ENCODE results near the gene KCTD14. TPM values are rescaled to one million over a fixed set of nuclear protein-coding genes. Genes with fewer than 3 reads are reported as not detected.
"Not testable (repeated sequence)": the region's sequence is repeated elsewhere in the genome, so short reads cannot be mapped to it uniquely, and the experiment has no call there.

The KCTD14 gene
- total RNA-seq, 2 donors from 2014 or later = 0.81 to 5.6 TPM

GRCh38 chr11:78015878-78016277 is 7.2 kb downstream of the KCTD14 start:
- no peaks in the 10 kb centered on the region for H3K9me3 ChIP-seq
- H3K27ac ChIP-seq = no peak overlapping the region
- no peaks in the 10 kb centered on the region for H3K36me3 ChIP-seq
- no peak for TF ChIP-seq CTCF (IDR thresholded peaks at IDR 0.05)
- no peaks in the 10 kb centered on the region for H3K4me1 ChIP-seq (ENCODE audit: control insufficient read depth in 1 of 2, low read depth in 2 of 2)
- DNase-seq (ENCODE audit: low spot score) = no peak
- H3K4me3 ChIP-seq = no peak overlapping the region
- H3K27me3 ChIP-seq (replicated peaks; ENCODE audit: insufficient read depth) = no peaks in the 10 kb centered on the region
- no peak for ATAC-seq (ENCODE audit: insufficient number of reproducible peaks, low FRiP score, low read depth)

GRCh38 chr11:78014937-78015520 is 8.0 kb downstream of the KCTD14 start:
- not testable (repeated sequence) for H3K9me3 ChIP-seq; H3K27me3 ChIP-seq (replicated peaks; ENCODE audit: insufficient read depth); H3K4me3 ChIP-seq; DNase-seq (ENCODE audit: low spot score); ATAC-seq (ENCODE audit: insufficient number of reproducible peaks, low FRiP score, low read depth); H3K4me1 ChIP-seq (ENCODE audit: control insufficient read depth in 1 of 2, low read depth in 2 of 2); H3K36me3 ChIP-seq; H3K27ac ChIP-seq

GRCh38 chr11:78011301-78011700 is 11.8 kb downstream of the KCTD14 start:
- H3K27ac ChIP-seq = no peak overlapping the region
- H3K27me3 ChIP-seq (replicated peaks; ENCODE audit: insufficient read depth) = no peaks in the 10 kb centered on the region
- H3K36me3 ChIP-seq = no peaks in the 10 kb centered on the region
- no peak for TF ChIP-seq CTCF (IDR thresholded peaks at IDR 0.05)
- ATAC-seq (ENCODE audit: insufficient number of reproducible peaks, low FRiP score, low read depth) = no peak
- H3K4me1 ChIP-seq (ENCODE audit: control insufficient read depth in 1 of 2, low read depth in 2 of 2) = no peaks in the 10 kb centered on the region
- H3K9me3 ChIP-seq = no peaks in the 10 kb centered on the region
- DNase-seq (ENCODE audit: low spot score) = no peak
- no peak overlapping the region for H3K4me3 ChIP-seq

- ATAC-seq (ENCODE audit: insufficient number of reproducible peaks, low FRiP score, low read depth) (no peak), DNase-seq (ENCODE audit: low spot score) (no peak)
- H3K36me3 ChIP-seq = no peaks in the 10 kb centered on the region
- TF ChIP-seq CTCF (IDR thresholded peaks at IDR 0.05) = no peak
- no peaks in the 10 kb centered on the region for H3K4me1 ChIP-seq (ENCODE audit: control insufficient read depth in 1 of 2, low read depth in 2 of 2)
- H3K9me3 ChIP-seq = no peaks in the 10 kb centered on the region
- H3K27me3 ChIP-seq (replicated peaks; ENCODE audit: insufficient read depth) = no peaks in the 10 kb centered on the region
- H3K27ac ChIP-seq = no peak overlapping the region
- no peak overlapping the region for H3K4me3 ChIP-seq
Observed at GRCh38 chr11:78010755-78011154, 12.3 kb downstream of the KCTD14 start.

GRCh38 chr11:78010304-78010703 is 12.8 kb downstream of the KCTD14 start:
- ATAC-seq (ENCODE audit: insufficient number of reproducible peaks, low FRiP score, low read depth) = no peak
- Histone ChIP-seq H3K4me3 (no peak overlapping the region), H3K27ac (no peak overlapping the region), H3K9me3 (no peaks in the 10 kb centered on the region), H3K36me3 (no peaks in the 10 kb centered on the region), H3K27me3 (replicated peaks; ENCODE audit: insufficient read depth) (no peaks in the 10 kb centered on the region), H3K4me1 (ENCODE audit: control insufficient read depth in 1 of 2, low read depth in 2 of 2) (no peaks in the 10 kb centered on the region)
- no peak for TF ChIP-seq CTCF (IDR thresholded peaks at IDR 0.05)
- DNase-seq (ENCODE audit: low spot score) = no peak

GRCh38 chr11:78009062-78009461 is 14.0 kb downstream of the KCTD14 start:
- no peaks in the 10 kb centered on the region for H3K27me3 ChIP-seq (replicated peaks; ENCODE audit: insufficient read depth)
- H3K4me3 ChIP-seq = no peak overlapping the region
- no peak for TF ChIP-seq CTCF (IDR thresholded peaks at IDR 0.05)
- H3K36me3 ChIP-seq = no peaks in the 10 kb centered on the region
- no peak for DNase-seq (ENCODE audit: low spot score)
- H3K4me1 ChIP-seq (ENCODE audit: control insufficient read depth in 1 of 2, low read depth in 2 of 2) = no peaks in the 10 kb centered on the region
- H3K9me3 ChIP-seq = no peaks in the 10 kb centered on the region
- no peak overlapping the region for H3K27ac ChIP-seq
- no peak for ATAC-seq (ENCODE audit: insufficient number of reproducible peaks, low FRiP score, low read depth)
